Vagina (tissue), 2 donors: Measurements from ENCODE around the gene KLHL40.

Experiments used
- CTCF ChIP-seq, 3 experiments: fragments of 450-650 bp in 2 of 3; fragments of 200-600 bp in 1 of 3; sonication (generic) in 1 of 3; IDR thresholded peaks; one replicate each; pipeline ENCODE4 v1.5.1; 2017 to 2019; ENCODE audit warnings: antibody characterized with exemption in 3 of 3, mild to moderate bottlenecking in 2 of 3, moderate library complexity in 2 of 3
- POLR2AphosphoS5 ChIP-seq, 2 donors: sonication (generic); formaldehyde crosslinking; IDR thresholded peaks; one replicate each; pipeline ENCODE4 v1.9.0; 2017; ENCODE audit warnings: antibody characterized with exemption in 2 of 2, mild to moderate bottlenecking in 2 of 2, low read depth in 1 of 2; ENCODE audit not compliant: insufficient read depth in 1 of 2

GRCh38 chr3:42728056-42728455 is 42.7 kb downstream of the KLHL40 start:
- TF ChIP-seq CTCF (IDR thresholded peaks at IDR 0.05) (no peak), POLR2AphosphoS5 (IDR thresholded peaks at IDR 0.05; ENCODE audit: insufficient read depth in 1 of 2, low read depth in 1 of 2) (no peak)
